Hair follicular keratinocyte (primary cell): Measurements from ENCODE around the gene EME2. TPM values are rescaled to one million over a fixed set of nuclear protein-coding genes. Genes with fewer than 3 reads are reported as not detected.

ENCODE experiments used
- total RNA-seq: library from RNA; depleted of rRNA; stranded (reverse); fragments of >200 nt; gene quantifications from 2 replicates; pipeline ENCODE4 v1.2.3, GENCODE V29; 2015

EME2 gene, protein sequence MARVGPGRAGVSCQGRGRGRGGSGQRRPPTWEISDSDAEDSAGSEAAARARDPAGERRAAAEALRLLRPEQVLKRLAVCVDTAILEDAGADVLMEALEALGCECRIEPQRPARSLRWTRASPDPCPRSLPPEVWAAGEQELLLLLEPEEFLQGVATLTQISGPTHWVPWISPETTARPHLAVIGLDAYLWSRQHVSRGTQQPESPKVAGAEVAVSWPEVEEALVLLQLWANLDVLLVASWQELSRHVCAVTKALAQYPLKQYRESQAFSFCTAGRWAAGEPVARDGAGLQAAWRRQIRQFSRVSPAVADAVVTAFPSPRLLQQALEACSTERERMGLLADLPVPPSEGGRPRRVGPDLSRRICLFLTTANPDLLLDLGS
- total RNA-seq = 2.6 and 3.3 TPM in 2 replicates

DNA sequence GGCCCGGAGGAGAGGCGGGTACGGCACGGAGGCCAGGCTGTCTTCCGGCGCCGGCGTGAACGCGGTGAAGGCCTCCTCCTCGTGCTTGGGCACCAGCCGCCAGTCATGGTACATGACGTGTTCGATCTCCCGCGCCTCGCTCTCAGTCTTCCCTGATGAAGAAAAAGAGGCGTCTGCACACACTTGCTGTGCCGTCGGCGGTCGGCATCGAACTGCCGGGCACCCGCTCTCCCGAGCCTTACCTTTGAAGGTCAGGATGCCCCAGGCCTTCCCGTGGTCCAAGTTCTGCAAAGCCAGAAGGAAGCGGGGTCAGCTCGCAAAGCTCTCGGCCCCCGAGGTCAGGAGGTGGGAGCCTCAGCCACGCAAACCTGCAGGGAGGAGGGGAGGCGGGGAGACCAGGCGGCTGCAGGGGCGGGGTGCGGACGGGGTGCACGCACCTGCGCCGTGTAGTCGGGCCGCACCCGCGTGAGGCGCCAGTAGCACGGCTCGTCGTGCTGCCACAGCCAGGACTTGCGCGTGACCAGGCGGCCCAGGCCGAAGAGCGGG lies at the start of gene EME2:
Gene EME2, plus strand, starts transcription at position 449 of the 546 bp plus-strand sequence. CDS start 418 bp downstream, outside the sequence.

GRCh38 chr16:1771188-1771863 lies 1.3 kb upstream of the EME2 start, which contains the start of gene NME3:
Gene NME3, minus strand, starts transcription at chr16:1771543. Its CDS starts 9 bp downstream, at chr16:1771534.

GRCh38 chr16:1772908-1773702 lies 495 bp downstream of the EME2 start, which contains the start of gene MRPS34:
Gene MRPS34, minus strand, starts transcription at chr16:1773134. Its CDS starts 15 bp downstream, at chr16:1773119.

DNA sequence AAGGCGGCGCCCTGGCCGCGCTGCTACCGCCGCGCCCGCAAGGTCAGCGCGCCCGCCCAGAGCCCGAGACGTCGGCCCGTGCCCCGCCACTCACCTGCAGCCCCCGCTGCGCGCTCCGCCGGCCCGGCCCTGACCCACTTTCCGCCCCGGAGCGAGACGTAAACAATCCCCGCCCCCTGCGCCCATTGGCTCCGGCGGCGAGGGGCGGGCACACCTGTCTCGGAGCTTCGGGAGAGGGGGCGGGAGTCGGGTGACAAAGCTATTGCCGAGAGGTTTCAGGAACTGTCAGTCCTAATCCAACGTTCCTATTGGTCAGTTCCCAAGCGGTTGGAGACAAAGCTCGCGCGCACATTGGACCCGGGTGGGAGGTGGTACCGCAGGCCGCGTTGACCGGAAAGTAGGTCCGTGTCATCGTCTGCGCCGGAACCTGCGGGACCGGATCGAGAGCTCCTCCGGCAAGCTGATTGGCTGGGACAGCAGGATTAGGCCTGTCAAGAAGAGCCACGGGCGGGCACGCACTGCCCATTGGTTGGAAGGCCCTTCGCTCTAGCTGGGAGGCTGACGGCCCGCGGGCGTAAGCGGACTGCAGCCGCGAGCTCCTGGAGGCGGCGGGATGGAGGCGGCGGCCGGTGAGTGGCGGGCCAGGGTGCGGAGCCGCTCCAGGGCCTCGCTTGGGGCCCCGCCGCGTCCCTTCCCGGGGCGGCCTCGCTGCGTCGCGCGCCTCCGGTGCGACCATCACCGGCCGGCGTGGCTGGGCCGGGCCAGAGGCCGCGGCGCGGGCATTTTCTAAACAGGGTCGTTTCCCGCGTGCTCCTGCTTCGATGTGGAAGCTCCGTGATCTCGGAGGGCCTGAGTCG lies 10.0 kb downstream of the EME2 start, which contains the start of the genes NUBP2 and SPSB3:
Gene NUBP2, plus strand, starts transcription at position 553 of the 857 bp plus-strand sequence. Its CDS starts 61 bp downstream, at position 614.
Gene SPSB3, minus strand, starts transcription at position 164 of the 857 bp plus-strand sequence. CDS start 1,088 bp downstream, outside the sequence.

DNA sequence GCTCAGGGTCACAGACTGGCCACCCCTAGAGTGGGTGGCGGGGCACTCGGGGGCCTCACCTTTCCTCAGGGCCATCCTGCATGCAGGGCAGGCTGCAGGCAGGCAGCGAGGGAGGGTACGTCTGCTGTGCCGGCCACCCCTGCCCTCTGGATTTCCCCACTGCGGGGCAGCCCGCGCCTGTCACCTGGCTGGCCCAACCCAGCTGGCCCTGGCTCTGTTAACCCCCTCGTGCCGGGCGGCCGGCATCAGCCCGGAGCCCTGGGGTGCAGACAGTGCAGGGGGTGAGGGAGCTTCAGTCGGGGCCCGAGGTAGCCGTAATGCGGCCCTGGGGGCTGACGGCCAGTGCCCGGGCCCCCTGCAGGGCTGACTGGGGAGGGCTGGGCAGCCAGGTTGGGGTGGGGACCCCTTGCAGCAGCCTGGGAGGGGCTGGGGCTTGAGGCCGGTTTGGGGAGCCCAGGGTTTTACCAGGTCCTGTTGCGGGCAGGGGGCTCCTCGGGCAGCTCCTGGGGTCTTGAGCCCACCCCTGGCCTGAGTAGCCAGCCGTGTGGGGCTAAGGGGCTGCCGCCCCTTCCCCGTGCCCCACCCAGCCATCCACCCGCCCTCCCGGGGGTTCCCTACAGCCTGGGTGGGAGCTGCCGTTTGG lies 21.1 kb downstream of the EME2 start, which contains the start of gene IGFALS:
Gene IGFALS, minus strand, starts transcription at position 128 of the 643 bp plus-strand sequence. Its CDS starts 53 bp downstream, at position 75.

Other genes with a start within 250 kb of the EME2 start
- gene TMEM204, start 239.1 kb upstream of the EME2 start, total RNA-seq = 2.7 TPM in 1 of 2 replicates, not detected in the other
- gene IFT140, start 160.7 kb upstream of the EME2 start, total RNA-seq = 8.1 and 11.2 TPM in 2 replicates
- 5.9 and 7.0 TPM in 2 replicates for gene CRAMP1, start 160.4 kb upstream of the EME2 start, total RNA-seq
- gene JPT2, start 94.5 kb upstream of the EME2 start, total RNA-seq = 68.1 and 84.7 TPM in 2 replicates
- 7.4 and 28.2 TPM in 2 replicates for gene MAPK8IP3, start 66.6 kb upstream of the EME2 start, total RNA-seq
- 53.2 and 65.0 TPM in 2 replicates for gene NME3, start 1.3 kb upstream of the EME2 start, total RNA-seq
- gene MRPS34, start 324 bp downstream of the EME2 start, total RNA-seq = 136 and 217 TPM in 2 replicates
- gene SPSB3, start 9.8 kb downstream of the EME2 start, total RNA-seq = 29.6 and 50.4 TPM in 2 replicates
- gene NUBP2, start 10.2 kb downstream of the EME2 start, total RNA-seq = 95.2 and 178 TPM in 2 replicates
- not detected in 2 replicates for gene IGFALS, start 20.9 kb downstream of the EME2 start, total RNA-seq
- 59.8 and 73.5 TPM in 2 replicates for gene HAGH, start 54.0 kb downstream of the EME2 start, total RNA-seq
- gene FAHD1, start 54.4 kb downstream of the EME2 start, total RNA-seq = 32.2 and 34.9 TPM in 2 replicates
- gene MEIOB, start 99.4 kb downstream of the EME2 start, total RNA-seq = 0.08 TPM in 1 of 2 replicates, not detected in the other
- not detected in 2 replicates for gene HS3ST6, start 145.6 kb downstream of the EME2 start, total RNA-seq
- gene MSRB1, start 170.4 kb downstream of the EME2 start, total RNA-seq = 6.3 and 6.4 TPM in 2 replicates
- 0.55 TPM in 1 of 2 replicates, not detected in the other for gene RPL3L, start 181.9 kb downstream of the EME2 start, total RNA-seq
- gene NDUFB10, start 186.7 kb downstream of the EME2 start, total RNA-seq = 168 and 283 TPM in 2 replicates
- gene RPS2, start 192.0 kb downstream of the EME2 start, total RNA-seq = 4,608 and 4,861 TPM in 2 replicates
- gene RNF151, start 194.0 kb downstream of the EME2 start, total RNA-seq = 0.16 TPM in 1 of 2 replicates, not detected in the other
- 85.0 and 114 TPM in 2 replicates for gene TBL3, start 199.2 kb downstream of the EME2 start, total RNA-seq
- 1.2 and 2.1 TPM in 2 replicates for gene NOXO1, start 208.7 kb downstream of the EME2 start, total RNA-seq
- 21.3 and 23.3 TPM in 2 replicates for gene GFER, start 211.4 kb downstream of the EME2 start, total RNA-seq
- gene SYNGR3, start 217.2 kb downstream of the EME2 start, total RNA-seq = 0.68 and 5.4 TPM in 2 replicates
- 62.8 and 87.5 TPM in 2 replicates for gene ZNF598, start 237.0 kb downstream of the EME2 start, total RNA-seq
- 0.68 TPM in 1 of 2 replicates, not detected in the other for gene NPW, start 247.0 kb downstream of the EME2 start, total RNA-seq